HUDEP-2 (cell line): ENCODE measurements around the gene ELMOD3.
"Not testable (repeated sequence)": the region's sequence is repeated elsewhere in the genome, so short reads cannot be mapped to it uniquely, and the experiment has no call there.

Experiments
- DNase-seq, 76 experiments: peaks; one replicate each; lab custom pipeline; 2025; ENCODE audit not compliant: unreplicated experiment in 76 of 76; lab: John Stamatoyannopoulos, UW

ELMOD3 gene

DNA sequence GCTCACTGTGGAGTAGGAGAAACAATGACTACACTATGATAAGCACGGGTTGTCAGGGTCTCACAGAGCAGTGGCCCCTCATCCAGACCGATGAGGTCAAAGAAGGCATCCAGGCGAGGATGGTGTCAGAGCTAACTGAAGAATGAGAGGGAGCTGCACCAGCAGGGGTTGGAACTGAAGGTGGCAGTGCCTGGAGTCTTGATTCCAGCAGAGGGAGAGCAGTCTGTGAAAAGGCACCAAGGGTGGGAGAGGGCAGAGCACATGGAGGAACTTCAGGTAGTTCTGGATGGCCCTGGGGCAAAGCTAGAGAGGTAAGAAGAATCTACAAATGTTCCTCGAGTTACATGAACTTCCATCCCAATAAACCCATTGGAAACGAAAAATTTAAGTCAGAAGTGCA lies 12.6 kb downstream of the ELMOD3 start:
- no peak for DNase-seq

DNA sequence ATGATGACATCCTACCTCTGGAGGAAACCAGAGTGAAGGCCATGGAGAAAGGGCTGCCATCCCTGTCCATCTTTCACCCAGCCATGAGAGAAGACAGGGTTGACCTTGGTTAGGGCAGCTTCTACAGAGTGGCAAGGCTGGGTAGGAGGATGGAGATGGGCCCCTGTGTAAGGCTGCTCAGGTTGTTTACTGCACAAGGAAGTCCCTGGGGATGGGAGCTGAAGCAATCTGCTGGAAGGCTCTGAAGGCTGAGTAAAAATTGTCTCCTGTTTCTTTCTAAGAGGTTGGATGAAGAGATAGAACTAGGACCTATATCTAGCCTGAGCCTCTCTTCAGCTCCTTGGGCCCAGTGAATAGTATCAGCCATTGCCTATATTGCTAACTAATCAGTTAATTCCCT lies 14.4 kb downstream of the ELMOD3 start:
- DNase-seq = no peak

DNA sequence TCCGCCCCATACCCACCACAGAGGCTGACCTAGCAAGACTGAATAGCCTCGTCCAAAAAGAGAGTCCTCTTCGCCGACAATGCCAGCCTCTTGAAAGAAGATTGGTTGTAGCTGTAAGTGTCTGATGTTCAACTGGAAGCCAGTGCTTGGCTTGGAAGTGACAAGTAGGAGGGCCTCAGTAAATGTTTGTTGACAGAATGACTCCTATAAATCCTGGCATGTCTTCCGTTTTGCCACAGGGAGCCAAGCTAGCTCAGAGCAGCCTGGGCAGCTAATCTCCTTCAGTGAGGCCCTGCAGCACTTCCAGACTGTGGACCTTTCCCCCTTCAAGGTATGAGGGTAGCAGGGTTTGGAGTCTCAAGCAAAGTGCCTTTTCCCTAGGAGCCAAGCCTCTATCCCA lies 14.9 kb downstream of the ELMOD3 start:
- DNase-seq = no peak

DNA sequence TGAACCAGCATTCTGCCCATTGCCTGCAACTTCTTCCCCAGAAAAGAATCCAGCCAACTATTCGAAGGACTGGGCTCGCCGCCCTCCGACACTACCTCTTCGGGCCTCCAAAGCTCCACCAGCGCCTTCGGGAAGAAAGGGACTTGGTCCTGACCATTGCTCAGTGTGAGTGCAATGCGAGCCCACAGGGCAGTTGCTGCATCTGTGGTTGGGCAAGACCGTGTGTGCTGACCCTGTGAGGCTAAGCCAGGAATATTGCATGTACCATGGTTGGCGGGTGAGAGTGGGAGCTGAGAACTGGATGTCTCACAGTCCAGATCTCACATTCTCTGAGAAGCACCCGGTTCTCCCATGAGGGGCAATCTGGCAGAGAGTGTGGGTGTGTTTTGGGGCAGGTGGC lies 16.5 kb downstream of the ELMOD3 start:
- no peak for DNase-seq

- no peak for DNase-seq
Measured at GRCh38 chr2:85376291-85377065, 21.9 kb downstream of the ELMOD3 start.

GRCh38 chr2:85377083-85377482 lies 22.5 kb downstream of the ELMOD3 start:
- no peak for DNase-seq

GRCh38 chr2:85378257-85378656 lies 23.7 kb downstream of the ELMOD3 start:
- DNase-seq = no peak

- no peak for DNase-seq
Measured at GRCh38 chr2:85380048-85380447, 25.5 kb downstream of the ELMOD3 start.

- DNase-seq = not testable (repeated sequence)
Measured at GRCh38 chr2:85383151-85383550, 28.6 kb downstream of the ELMOD3 start.

DNA sequence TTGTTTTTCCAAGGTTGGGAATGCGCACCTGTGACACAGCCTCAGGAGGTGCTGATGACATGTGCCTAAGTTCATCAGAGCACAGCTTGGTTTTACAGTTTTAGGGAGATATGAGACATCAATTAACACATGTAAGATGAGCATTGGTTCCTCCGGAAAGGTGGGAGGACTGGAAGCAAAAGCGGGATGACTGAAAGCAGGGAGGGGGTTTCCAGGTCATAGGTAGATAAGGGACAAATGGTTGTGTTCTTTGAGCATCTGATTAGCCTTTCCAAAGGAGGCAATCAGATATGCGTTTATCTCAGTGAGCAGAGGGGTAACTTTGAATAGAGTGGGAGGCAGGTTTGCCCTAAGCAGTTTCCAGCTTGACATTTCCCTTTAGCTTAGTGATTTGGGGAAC lies 29.3 kb downstream of the ELMOD3 start:
- DNase-seq = no peak

GRCh38 chr2:85385746-85386145 lies 31.2 kb downstream of the ELMOD3 start:
- DNase-seq = no peak

DNA sequence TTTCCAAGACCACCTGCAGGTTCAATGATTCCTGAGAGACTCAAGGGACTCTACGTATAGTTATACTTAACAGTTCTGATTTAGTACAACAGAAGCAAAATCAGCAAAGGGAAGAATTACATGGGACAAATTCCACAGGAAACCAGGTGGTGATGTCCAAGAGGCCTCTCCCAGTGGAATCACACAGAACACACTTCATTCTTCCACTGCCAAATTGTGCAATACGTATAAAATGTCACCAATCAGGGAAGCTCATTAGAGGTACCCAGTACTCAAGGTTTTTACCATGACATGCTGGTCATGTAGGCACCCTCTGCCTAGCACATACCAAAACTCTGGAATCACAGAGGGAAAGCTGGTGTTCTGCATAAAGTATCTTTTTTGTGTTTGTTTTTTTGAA lies 33.2 kb downstream of the ELMOD3 start:
- no peak for DNase-seq

DNA sequence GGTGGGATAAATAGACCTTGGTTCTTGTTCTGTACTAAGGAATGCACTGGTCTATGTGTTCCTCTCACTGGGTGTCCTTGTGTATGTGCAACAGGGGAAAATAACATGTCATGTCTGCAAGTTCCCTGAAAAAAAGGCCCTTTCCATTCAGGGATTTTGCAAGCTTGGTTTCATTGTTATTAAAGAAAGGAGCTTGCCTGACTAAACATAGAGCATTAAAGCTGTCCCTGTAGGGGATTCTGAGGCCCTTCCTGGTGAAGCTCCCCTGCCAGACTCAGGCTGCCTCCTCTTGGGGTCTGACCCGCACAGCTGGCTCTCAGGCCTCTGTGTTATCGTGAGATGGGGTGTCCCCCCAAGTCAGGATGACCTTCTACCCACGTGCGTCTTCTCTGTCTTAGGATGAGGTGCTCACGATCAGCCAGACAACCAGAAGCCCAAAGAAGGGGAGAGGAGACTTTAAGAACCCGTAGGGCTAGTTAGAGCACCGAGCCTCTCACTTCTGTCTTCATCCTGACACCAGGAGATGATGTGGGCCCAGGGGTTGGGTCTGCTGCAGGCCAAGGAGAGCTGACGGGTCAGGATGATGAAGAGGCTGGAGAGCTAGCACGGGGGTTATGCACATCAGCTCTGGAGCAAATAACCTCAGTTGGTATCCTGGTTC lies 34.4 kb downstream of the ELMOD3 start:
- no peak for DNase-seq

GRCh38 chr2:85390941-85391669 lies 36.5 kb downstream of the ELMOD3 start:
- DNase-seq = peak in 61 of 76 experiments; percentile 4 to 77 (median 46)

GRCh38 chr2:85393836-85394235 lies 39.3 kb downstream of the ELMOD3 start:
- DNase-seq = no peak

- DNase-seq = no peak
Measured at GRCh38 chr2:85394261-85394681, 39.7 kb downstream of the ELMOD3 start.

DNA sequence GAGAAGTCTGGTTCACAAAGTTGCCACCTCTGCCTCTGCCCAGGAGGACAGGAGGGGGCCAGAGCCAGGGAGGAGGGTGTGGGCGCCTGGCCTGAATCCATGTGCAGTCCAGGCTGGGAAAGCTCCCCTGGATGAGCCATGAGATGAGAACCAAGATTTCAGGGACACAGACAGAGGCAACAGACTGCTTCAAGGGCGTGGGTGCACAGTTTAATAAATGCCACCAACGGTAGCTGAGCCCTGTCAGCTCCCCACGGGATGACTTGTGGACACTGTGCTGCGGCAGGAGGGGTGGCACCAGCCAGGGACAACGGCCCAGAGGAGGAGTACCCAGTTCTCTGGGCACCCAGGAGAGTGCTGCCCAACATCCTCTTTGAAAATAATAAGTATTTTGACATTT lies 40.4 kb downstream of the ELMOD3 start:
- DNase-seq = no peak

DNA sequence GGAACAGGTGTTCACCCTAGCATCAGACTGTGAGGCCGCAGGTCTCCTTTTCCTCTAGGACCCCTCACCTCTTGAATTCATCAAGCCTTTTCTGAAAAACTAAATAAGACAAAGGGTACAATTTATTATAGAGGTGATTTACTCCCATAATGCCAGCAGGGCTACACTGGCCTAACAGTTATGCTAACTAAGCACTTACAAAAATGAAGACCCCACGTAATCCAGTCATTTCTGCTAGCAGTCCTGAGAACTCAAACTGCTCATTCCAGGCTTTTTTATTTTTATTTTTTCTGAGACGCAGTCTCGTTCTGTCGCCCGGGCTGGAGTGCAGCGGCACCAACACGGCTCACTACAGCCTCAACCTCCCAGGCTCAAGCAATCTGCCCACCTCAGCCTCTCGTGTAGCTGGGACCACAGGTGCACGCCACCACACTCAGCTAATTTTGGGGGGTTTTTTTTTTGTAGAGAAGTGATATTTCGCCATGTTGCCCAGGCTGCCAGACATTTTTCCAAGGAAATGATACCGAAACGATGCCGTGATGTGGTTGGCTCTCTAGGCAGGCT lies 41.4 kb downstream of the ELMOD3 start:
- DNase-seq = no peak

DNA sequence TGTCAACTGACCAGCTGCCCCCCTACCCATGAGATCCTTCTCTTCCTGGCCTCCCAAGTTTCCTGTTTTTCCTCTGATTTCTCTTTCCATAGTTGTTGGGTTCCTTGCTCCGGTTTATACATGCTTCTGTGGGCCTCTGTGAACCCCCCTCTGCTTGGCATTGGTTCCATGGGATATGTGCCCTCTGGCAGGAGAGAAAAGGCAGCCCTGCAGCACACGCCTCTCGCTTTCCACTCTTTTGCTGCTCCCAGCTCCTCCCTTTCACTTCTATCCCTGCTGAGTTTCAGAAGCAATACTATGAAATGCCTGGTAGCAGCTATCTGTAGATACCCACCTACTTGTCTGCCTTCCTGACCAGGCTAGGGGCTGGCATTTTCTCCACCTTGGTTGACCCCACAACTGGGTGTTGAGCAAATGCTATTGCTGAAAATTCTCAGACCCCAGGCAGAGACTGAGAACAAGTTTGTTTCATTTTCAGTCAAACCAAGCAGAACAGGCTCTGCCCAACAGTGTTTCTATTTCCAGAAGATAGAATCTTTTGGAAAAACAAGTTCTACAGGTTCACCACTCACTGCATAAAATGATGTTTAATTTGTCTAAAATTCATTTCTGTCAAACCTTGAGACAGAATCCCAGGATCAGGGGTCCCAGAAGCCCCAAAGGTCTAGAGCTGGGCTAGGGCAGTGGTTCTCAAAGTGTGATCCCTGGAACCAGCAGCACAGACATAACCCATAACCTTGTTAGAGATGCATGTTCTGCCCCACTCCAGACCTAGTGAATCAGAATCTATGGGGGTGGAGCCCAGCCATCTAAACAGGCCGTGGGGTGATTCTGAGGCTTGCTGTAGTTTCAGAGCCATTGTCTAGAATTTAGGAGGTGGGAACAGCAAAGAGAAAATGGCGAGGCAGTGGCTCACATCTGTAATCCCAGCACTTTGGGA lies 42.2 kb downstream of the ELMOD3 start:
- DNase-seq = no peak

- DNase-seq = no peak
Measured at GRCh38 chr2:85397925-85398331, 43.4 kb downstream of the ELMOD3 start.
